HepG2 (cell line): ENCODE results near the gene CKAP2. TPM values are rescaled to one million over a fixed set of nuclear protein-coding genes. Genes with fewer than 3 reads are reported as not detected.

Source experiments
- ATAC-seq: fragments of 200-7000 bp; cut with Tn5 transposase; 3 replicates; pipeline ENCODE4 v1.9.1; 2020; ENCODE audit warnings: mild to moderate bottlenecking, moderate library complexity
- BruUV-seq: library from RNA; stranded (reverse); fragments of 400-500 nt; replicated peaks from 2 replicates; lab custom pipeline; 2021; lab: Mats Ljungman, UMichigan
- CTCF ChIA-PET: fragments of 300-600 bp; formaldehyde crosslinking; extraction: SDS; loops from one replicate; lab custom pipeline; 2021; ENCODE audit warnings: low total read pairs, inconsistent platforms, low intra/inter-chr PET ratio; lab: Yijun Ruan, JAX
- POLR2A ChIA-PET: fragments of 350-600 bp; sonication (Branson Sonifier 250); formaldehyde crosslinking; loops from one replicate; lab custom pipeline; 2020; ENCODE audit warnings: antibody characterized with exemption, inconsistent platforms; lab: Yijun Ruan, JAX
- DNase-seq: peaks from one replicate; pipeline ENCODE4 v3.0.0-alpha.2; 2015; ENCODE audit warnings: low spot score
- FAIRE-seq: peaks from 3 replicates; lab custom pipeline; 2011; peaks lifted over from hg19 to GRCh38; lab: Jason Lieb, UNC
- H2AFZ ChIP-seq: one replicate; pipeline ENCODE4 v1.6.1; 2011; ENCODE audit warnings: low read length, inconsistent platforms
- H3K27ac ChIP-seq: fragments of 300-600 bp; 3 replicates; pipeline ENCODE4 v1.8.0; 2011; ENCODE audit warnings: mixed run types, mild to moderate bottlenecking, mixed read lengths, low read length, inconsistent platforms; ENCODE audit not compliant: insufficient read depth; ENCODE audit errors: extremely low read length
- H3K27me3 ChIP-seq, 2 experiments: fragments of 200-600 bp in 1 of 2; 2 replicates in 1 of 2; 3 replicates in 1 of 2; pipeline versions ENCODE4 v1.6.0 to v1.8.0; 2011; ENCODE audit warnings: low read length in 2 of 2, mild to moderate bottlenecking in 2 of 2, moderate library complexity in 2 of 2, inconsistent platforms in 1 of 2; ENCODE audit not compliant: insufficient read depth in 2 of 2, control insufficient read depth in 1 of 2
- H3K36me3 ChIP-seq, 2 experiments: fragments of 200-600 bp in 1 of 2; replicated peaks in 1 of 2; 2 replicates in 1 of 2; 3 replicates in 1 of 2; pipeline versions ENCODE4 v1.5.1 to v1.8.0; 2011; ENCODE audit warnings: low read length in 2 of 2, inconsistent platforms in 1 of 2; ENCODE audit not compliant: insufficient read depth in 2 of 2, control insufficient read depth in 1 of 2
- H3K4me1 ChIP-seq: 2 replicates; pipeline ENCODE4 v1.5.1; 2012; ENCODE audit warnings: low read length, inconsistent platforms; ENCODE audit not compliant: insufficient read depth
- H3K4me2 ChIP-seq: 2 replicates; pipeline ENCODE4 v1.6.0; 2011; ENCODE audit warnings: low read depth, low read length, inconsistent platforms
- H3K4me3 ChIP-seq, 3 experiments: fragments of 200-600 bp in 1 of 3; sonication (generic), shearing (Covaris generic) in 1 of 3; replicated peaks in 1 of 3; 2 replicates each; pipeline ENCODE4 v1.5.1; 2011 to 2016; ENCODE audit warnings: low read length in 3 of 3, inconsistent platforms in 2 of 3, low read depth in 2 of 3, mild to moderate bottlenecking in 2 of 3, control low read depth in 1 of 3, mixed read lengths in 1 of 3; ENCODE audit not compliant: insufficient read depth in 1 of 3
- H3K79me2 ChIP-seq: one replicate; pipeline ENCODE4 v1.6.1; 2011; ENCODE audit warnings: low read length, inconsistent platforms; ENCODE audit not compliant: insufficient read depth
- H3K9ac ChIP-seq: 2 replicates; pipeline ENCODE4 v1.6.0; 2011; ENCODE audit warnings: mild to moderate bottlenecking, low read depth, low read length, inconsistent platforms; ENCODE audit not compliant: insufficient read depth
- H3K9me3 ChIP-seq: 2 replicates; pipeline ENCODE4 v1.5.1; 2012; ENCODE audit warnings: mild to moderate bottlenecking, low read length
- H4K20me1 ChIP-seq: 2 replicates; pipeline ENCODE4 v1.6.0; 2011; ENCODE audit warnings: inconsistent platforms, mild to moderate bottlenecking, low read length, moderate library complexity; ENCODE audit not compliant: insufficient read depth
- BCL6 ChIP-seq: IDR thresholded peaks from 2 replicates; pipeline ENCODE4 v1.6.1; 2016; ENCODE audit warnings: missing genetic modification reagents, missing compliant biosample characterization
- JARID2 ChIP-seq: sonication (generic); formaldehyde crosslinking; IDR thresholded peaks from 2 replicates; pipeline ENCODE4 v1.8.1; 2023; ENCODE audit warnings: missing genetic modification reagents, inconsistent platforms; ENCODE audit not compliant: insufficient replicate concordance
- KLF15 ChIP-seq: sonication (generic); formaldehyde crosslinking; IDR thresholded peaks from 2 replicates; pipeline ENCODE4 v1.8.1; 2023; ENCODE audit warnings: borderline replicate concordance, mild to moderate bottlenecking, inconsistent platforms, missing genetic modification reagents, mixed read lengths
- KLF6 ChIP-seq: IDR thresholded peaks from 2 replicates; pipeline ENCODE4 v1.8.0; 2016; ENCODE audit warnings: missing biosample characterization, missing genetic modification reagents
- MBD4 ChIP-seq: IDR thresholded peaks from 2 replicates; pipeline ENCODE4 v1.6.1; 2012; ENCODE audit warnings: low read length, inconsistent platforms, borderline replicate concordance
- NFKBIZ ChIP-seq: IDR thresholded peaks from 2 replicates; pipeline ENCODE4 v1.6.1; 2018; ENCODE audit warnings: missing genetic modification reagents, missing compliant biosample characterization
- TOPORS ChIP-seq: sonication (generic); formaldehyde crosslinking; IDR thresholded peaks from 2 replicates; pipeline ENCODE4 v1.8.0; 2023; ENCODE audit warnings: mild to moderate bottlenecking, missing genetic modification reagents
- YY1 ChIP-seq: IDR thresholded peaks from 2 replicates; pipeline ENCODE4 v1.6.1; 2011; ENCODE audit warnings: low read length, low read depth, moderate library complexity, mild to moderate bottlenecking; ENCODE audit not compliant: insufficient read depth, insufficient replicate concordance
- ZC3H4 ChIP-seq: sonication (generic); formaldehyde crosslinking; IDR thresholded peaks from 2 replicates; pipeline ENCODE4 v1.4.0; 2020; ENCODE audit warnings: missing genetic modification reagents, borderline replicate concordance
- ZNF121 ChIP-seq: sonication (generic); formaldehyde crosslinking; IDR thresholded peaks from 2 replicates; pipeline ENCODE4 v1.5.0; 2020; ENCODE audit warnings: mild to moderate bottlenecking, missing genetic modification reagents
- ZNF558 ChIP-seq: sonication (generic); formaldehyde crosslinking; IDR thresholded peaks from 2 replicates; pipeline ENCODE4 v1.9.0; 2022; ENCODE audit warnings: mild to moderate bottlenecking, missing genetic modification reagents, borderline replicate concordance
- ZNF781 ChIP-seq: sonication (generic); formaldehyde crosslinking; IDR thresholded peaks from 2 replicates; pipeline ENCODE4 v1.5.1; 2020; ENCODE audit warnings: borderline replicate concordance, mild to moderate bottlenecking, missing genetic modification reagents; ENCODE audit errors: not compliant biosample characterization
- WGBS: methylation state at CpG from one replicate; pipeline ENCODE4 v1.1.6; 2017; ENCODE audit warnings: low lambda C conversion rate; 5-methylcytosine and 5-hydroxymethylcytosine counted together
- in situ Hi-C: cut with HindIII; loops from 2 replicates; pipeline ENCODE4 v1.10.0; 2017; ENCODE audit warnings: low pct_unique_long_range_greater_than_20kb; ENCODE audit not compliant: extremely low pct_ligation_motif_present
- intact Hi-C: fragments of 100-400 bp; cut with micrococcal nuclease; formaldehyde crosslinking; loops from one replicate; pipeline ENCODE4 v1.10.0; 2022; ENCODE audit not compliant: unreplicated experiment
- polyA plus RNA-seq, 8 experiments: library from polyadenylated mRNA; depleted of rRNA in 3 of 8; stranded (reverse) in 7 of 8; unstranded in 1 of 8; fragments of >200 nt; fragmentation: Illumina TruSeq in 4 of 8; extraction: Trizol in 4 of 8; gene quantifications; 2 replicates each; pipeline versions ENCODE4 v1.2.1 to v1.2.3, GENCODE V29; 2011 to 2016; ENCODE audit warnings: low read depth in 4 of 8, missing spikeins in 1 of 8, mixed read lengths in 1 of 8; ENCODE audit not compliant: insufficient read depth in 1 of 8
- total RNA-seq, 5 experiments: library from RNA; depleted of rRNA; stranded (reverse); fragments of >200 nt; fragmentation: Illumina TruSeq; extraction: Trizol; gene quantifications; 2 replicates each; pipeline ENCODE4 v1.2.3, GENCODE V29; 2016; ENCODE audit warnings: low read depth in 1 of 5
- TF ChIP-seq, protein P1 (sequence below): sonication (generic); formaldehyde crosslinking; IDR thresholded peaks from 2 replicates; pipeline ENCODE4 v1.5.0; 2020; ENCODE audit warnings: missing genetic modification reagents
- TF ChIP-seq, protein P2 (sequence below): sonication (generic); formaldehyde crosslinking; conservative IDR thresholded peaks from 2 replicates; pipeline ENCODE4 v1.8.1; 2023; ENCODE audit warnings: missing genetic modification reagents
- TF ChIP-seq, protein P3 (sequence below): sonication (generic); formaldehyde crosslinking; IDR thresholded peaks from 2 replicates; pipeline ENCODE4 v1.5.0; 2020; ENCODE audit warnings: mild to moderate bottlenecking, missing genetic modification reagents, borderline replicate concordance

The CKAP2 gene
- total and polyA plus RNA-seq, 2 of the 13 experiments (the other 11 are each of a cell fraction or from before 2014, with no cell fraction given) = 6.7 to 40.3 TPM

DNA sequence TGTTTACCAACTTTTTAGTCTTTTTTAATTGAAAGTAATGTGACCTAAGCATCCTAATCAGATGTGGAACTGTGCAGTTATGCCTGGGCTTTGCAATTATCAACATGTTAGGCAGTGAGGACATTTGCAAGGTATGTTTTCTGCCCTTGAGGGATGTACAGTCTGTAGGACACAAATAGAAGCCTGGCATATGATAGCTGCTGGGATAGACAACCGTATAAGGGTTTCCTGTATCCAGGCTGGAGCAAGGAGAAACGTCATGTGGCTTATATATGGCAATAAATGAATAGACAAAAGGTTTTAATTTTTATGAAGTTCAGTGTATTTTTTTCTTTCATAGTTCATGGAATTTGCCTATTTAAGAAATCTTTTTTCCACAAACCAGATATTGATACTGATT is 2.8 kb upstream of the CKAP2 start:
- Histone ChIP-seq H3K27me3 (no peaks in the 10 kb centered on the region; a peak in 1 of 5 replicates), H3K4me3 (no peak overlapping the region), H2AFZ (no peak overlapping the region), H3K36me3 (peaks cover 2 to 5% of the 10 kb centered on the region in 2 experiments; a peak in 4 of 5 replicates), H3K27ac (no peak overlapping the region), H4K20me1 (peaks cover 9% of the 10 kb centered on the region; the same call in 1 of the 2 replicates), H3K9me3 (no peaks in the 10 kb centered on the region), H3K4me1 (peaks cover 48% of the 10 kb centered on the region), H3K79me2 (peaks cover 41% of the 10 kb centered on the region), H3K9ac (no peak overlapping the region), H3K4me2 (no peak overlapping the region)
- CTCF ChIA-PET = no interaction called here
- intact Hi-C loops (loop anchor here (10.0 kb wide), 1 partner anchor 202 kb away; the partner anchor contains the start of gene SUGT1), in situ Hi-C loops (loop anchor here (10.0 to 25.0 kb wide), 2 partner anchors 108 to 440 kb away; partner anchors contain the start of genes ALG11, ATP7B and UTP14C)
- ATAC-seq (no peak), FAIRE-seq (no peak), DNase-seq (no peak)
- no TSS peak for BruUV-seq
- 78% methylated on average over 2 of the region's 2 CpGs for WGBS
- POLR2A ChIA-PET = no interaction called here
- TF ChIP-seq, protein P1, sequence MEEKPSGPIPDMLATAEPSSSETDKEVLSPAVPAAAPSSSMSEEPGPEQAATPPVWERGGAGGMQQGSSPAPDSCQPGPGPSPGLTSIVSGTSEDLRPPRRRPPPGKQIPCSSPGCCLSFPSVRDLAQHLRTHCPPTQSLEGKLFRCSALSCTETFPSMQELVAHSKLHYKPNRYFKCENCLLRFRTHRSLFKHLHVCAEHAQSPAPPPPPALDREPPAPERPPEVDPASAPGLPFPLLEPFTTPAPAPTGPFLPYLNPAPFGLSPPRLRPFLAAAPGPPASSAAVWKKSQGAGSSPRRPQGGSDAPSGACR (CRISPR knock-in tag) = no peak
- TF ChIP-seq, protein P2, sequence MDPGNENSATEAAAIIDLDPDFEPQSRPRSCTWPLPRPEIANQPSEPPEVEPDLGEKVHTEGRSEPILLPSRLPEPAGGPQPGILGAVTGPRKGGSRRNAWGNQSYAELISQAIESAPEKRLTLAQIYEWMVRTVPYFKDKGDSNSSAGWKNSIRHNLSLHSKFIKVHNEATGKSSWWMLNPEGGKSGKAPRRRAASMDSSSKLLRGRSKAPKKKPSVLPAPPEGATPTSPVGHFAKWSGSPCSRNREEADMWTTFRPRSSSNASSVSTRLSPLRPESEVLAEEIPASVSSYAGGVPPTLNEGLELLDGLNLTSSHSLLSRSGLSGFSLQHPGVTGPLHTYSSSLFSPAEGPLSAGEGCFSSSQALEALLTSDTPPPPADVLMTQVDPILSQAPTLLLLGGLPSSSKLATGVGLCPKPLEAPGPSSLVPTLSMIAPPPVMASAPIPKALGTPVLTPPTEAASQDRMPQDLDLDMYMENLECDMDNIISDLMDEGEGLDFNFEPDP (CRISPR knock-in tag) = no peak
- no peak for TF ChIP-seq NFKBIZ
- TF ChIP-seq MBD4 = no peak
- TF ChIP-seq ZNF558 = no peak
- TF ChIP-seq ZNF781 (CRISPR knock-in tag) = no peak
- TF ChIP-seq TOPORS (CRISPR knock-in tag) = no peak
- no peak for TF ChIP-seq ZNF121 (CRISPR knock-in tag)
- no peak for TF ChIP-seq ZC3H4
- no peak for TF ChIP-seq YY1
- TF ChIP-seq KLF15 (CRISPR knock-in tag) = no peak
- no peak for TF ChIP-seq BCL6 (CRISPR knock-in tag)
- no peak for TF ChIP-seq KLF6 (CRISPR knock-in tag)
- TF ChIP-seq JARID2 (CRISPR knock-in tag) = no peak
- TF ChIP-seq, protein P3, sequence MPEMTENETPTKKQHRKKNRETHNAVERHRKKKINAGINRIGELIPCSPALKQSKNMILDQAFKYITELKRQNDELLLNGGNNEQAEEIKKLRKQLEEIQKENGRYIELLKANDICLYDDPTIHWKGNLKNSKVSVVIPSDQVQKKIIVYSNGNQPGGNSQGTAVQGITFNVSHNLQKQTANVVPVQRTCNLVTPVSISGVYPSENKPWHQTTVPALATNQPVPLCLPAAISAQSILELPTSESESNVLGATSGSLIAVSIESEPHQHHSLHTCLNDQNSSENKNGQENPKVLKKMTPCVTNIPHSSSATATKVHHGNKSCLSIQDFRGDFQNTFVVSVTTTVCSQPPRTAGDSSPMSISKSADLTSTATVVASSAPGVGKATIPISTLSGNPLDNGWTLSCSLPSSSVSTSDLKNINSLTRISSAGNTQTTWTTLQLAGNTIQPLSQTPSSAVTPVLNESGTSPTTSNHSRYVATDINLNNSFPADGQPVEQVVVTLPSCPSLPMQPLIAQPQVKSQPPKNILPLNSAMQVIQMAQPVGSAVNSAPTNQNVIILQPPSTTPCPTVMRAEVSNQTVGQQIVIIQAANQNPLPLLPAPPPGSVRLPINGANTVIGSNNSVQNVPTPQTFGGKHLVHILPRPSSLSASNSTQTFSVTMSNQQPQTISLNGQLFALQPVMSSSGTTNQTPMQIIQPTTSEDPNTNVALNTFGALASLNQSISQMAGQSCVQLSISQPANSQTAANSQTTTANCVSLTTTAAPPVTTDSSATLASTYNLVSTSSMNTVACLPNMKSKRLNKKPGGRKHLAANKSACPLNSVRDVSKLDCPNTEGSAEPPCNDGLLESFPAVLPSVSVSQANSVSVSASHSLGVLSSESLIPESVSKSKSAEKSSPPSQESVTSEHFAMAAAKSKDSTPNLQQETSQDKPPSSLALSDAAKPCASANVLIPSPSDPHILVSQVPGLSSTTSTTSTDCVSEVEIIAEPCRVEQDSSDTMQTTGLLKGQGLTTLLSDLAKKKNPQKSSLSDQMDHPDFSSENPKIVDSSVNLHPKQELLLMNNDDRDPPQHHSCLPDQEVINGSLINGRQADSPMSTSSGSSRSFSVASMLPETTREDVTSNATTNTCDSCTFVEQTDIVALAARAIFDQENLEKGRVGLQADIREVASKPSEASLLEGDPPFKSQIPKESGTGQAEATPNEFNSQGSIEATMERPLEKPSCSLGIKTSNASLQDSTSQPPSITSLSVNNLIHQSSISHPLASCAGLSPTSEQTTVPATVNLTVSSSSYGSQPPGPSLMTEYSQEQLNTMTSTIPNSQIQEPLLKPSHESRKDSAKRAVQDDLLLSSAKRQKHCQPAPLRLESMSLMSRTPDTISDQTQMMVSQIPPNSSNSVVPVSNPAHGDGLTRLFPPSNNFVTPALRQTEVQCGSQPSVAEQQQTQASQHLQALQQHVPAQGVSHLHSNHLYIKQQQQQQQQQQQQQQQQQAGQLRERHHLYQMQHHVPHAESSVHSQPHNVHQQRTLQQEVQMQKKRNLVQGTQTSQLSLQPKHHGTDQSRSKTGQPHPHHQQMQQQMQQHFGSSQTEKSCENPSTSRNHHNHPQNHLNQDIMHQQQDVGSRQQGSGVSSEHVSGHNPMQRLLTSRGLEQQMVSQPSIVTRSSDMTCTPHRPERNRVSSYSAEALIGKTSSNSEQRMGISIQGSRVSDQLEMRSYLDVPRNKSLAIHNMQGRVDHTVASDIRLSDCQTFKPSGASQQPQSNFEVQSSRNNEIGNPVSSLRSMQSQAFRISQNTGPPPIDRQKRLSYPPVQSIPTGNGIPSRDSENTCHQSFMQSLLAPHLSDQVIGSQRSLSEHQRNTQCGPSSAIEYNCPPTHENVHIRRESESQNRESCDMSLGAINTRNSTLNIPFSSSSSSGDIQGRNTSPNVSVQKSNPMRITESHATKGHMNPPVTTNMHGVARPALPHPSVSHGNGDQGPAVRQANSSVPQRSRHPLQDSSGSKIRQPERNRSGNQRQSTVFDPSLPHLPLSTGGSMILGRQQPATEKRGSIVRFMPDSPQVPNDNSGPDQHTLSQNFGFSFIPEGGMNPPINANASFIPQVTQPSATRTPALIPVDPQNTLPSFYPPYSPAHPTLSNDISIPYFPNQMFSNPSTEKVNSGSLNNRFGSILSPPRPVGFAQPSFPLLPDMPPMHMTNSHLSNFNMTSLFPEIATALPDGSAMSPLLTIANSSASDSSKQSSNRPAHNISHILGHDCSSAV = no peak
